ENCODE data around the gene ZRSR2.

GRCh38 chrX:15869695-15870094, 79.4 kb downstream of the ZRSR2 start:
- TF ChIP-seq KAT8 (IDR thresholded peaks at IDR 0.05; ENCODE audit: low read depth) (no peak), JUN (IDR thresholded peaks at IDR 0.05; ENCODE audit: borderline replicate concordance, low read depth, low read length) (no peak), JUN (CRISPR knock-in tag; IDR thresholded peaks at IDR 0.05; ENCODE audit: borderline replicate concordance) (no peak), HDAC2 (IDR thresholded peaks at IDR 0.05) (no peak), ZBTB40 (IDR thresholded peaks at IDR 0.05) (no peak), ZBTB40 (CRISPR knock-in tag; IDR thresholded peaks at IDR 0.05) (no peak), NR2C2 (CRISPR knock-in tag; IDR thresholded peaks at IDR 0.05) (no peak), NR2C2 (tag; IDR thresholded peaks at IDR 0.05) (no peak), GABPB2 (CRISPR knock-in tag; conservative IDR thresholded peaks at IDR 0.05) (no peak), ZNF431 (CRISPR knock-in tag; IDR thresholded peaks at IDR 0.05) (no peak), NR2C1 (IDR thresholded peaks at IDR 0.05) (no peak), NR2C1 (tag; IDR thresholded peaks at IDR 0.05) (no peak), ZNF280B (CRISPR knock-in tag; IDR thresholded peaks at IDR 0.05) (no peak), HDGF (IDR thresholded peaks at IDR 0.05) (no peak), PHF20 (IDR thresholded peaks at IDR 0.05; ENCODE audit: partially characterized antibody) (no peak), MYNN (IDR thresholded peaks at IDR 0.05) (no peak), MYNN (CRISPR knock-in tag; IDR thresholded peaks at IDR 0.05) (no peak), PHF8 (IDR thresholded peaks at IDR 0.05; ENCODE audit: borderline replicate concordance, low read length) (no peak), CTCF (IDR thresholded peaks at IDR 0.05 in 2 of 3, conservative IDR thresholded peaks at IDR 0.05 in 1 of 3; ENCODE audit: insufficient read depth in 2 of 3, low read depth in 1 of 3, low read length in 3 of 3) (no peak)
